ENCODE results near the gene DSG4.

GRCh38 chr18:31428211-31428610 is 51.6 kb downstream of the DSG4 start:
- no peak for TF ChIP-seq BCL3 (IDR thresholded peaks at IDR 0.05)
- no peak for TF ChIP-seq POLR2A (IDR thresholded peaks at IDR 0.05; ENCODE audit: low read length)
- no peak for TF ChIP-seq EP300 (IDR thresholded peaks at IDR 0.05)
- TF ChIP-seq EHMT2 (IDR thresholded peaks at IDR 0.05; ENCODE audit: low read depth) = no peak
